HG03196 (cell line): Measurements from ENCODE around the gene TRPC4.
"Not testable (repeated sequence)": the region's sequence is repeated elsewhere in the genome, so short reads cannot be mapped to it uniquely, and the experiment has no call there.

Source experiments
- ATAC-seq: cut with Tn5 transposase; IDR thresholded peaks from one replicate; pipeline ENCODE4 v1.9.1; 2021; ENCODE audit not compliant: unreplicated experiment

The TRPC4 gene

DNA sequence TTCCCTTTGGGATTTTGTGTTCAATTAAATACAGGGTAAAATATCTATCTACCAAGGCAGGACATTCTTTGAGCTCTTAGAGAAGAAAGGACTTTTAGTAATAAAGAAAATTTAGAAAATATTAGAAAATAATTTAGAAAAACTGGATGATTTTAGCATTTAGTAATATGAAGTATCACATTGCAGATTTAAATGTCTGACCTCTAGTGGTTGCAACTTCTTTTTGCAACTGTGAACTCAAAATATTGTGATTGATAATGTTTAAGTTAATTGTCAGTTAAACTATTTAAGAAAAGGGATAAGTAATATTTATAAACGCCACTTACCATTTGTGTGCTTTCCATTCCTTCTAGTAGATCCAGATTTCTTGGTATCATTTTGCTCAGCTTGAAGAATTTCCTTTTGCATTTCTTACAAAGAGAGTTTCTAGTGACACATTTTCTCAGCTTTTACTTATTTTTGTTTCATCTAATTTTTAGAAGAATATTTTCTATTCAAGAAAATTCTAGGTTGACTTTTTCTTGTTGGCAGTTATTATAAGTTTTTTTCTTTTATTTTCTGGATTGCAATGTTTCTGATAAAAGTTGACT lies 260.7 kb downstream of the TRPC4 start:
- no peak for ATAC-seq

DNA sequence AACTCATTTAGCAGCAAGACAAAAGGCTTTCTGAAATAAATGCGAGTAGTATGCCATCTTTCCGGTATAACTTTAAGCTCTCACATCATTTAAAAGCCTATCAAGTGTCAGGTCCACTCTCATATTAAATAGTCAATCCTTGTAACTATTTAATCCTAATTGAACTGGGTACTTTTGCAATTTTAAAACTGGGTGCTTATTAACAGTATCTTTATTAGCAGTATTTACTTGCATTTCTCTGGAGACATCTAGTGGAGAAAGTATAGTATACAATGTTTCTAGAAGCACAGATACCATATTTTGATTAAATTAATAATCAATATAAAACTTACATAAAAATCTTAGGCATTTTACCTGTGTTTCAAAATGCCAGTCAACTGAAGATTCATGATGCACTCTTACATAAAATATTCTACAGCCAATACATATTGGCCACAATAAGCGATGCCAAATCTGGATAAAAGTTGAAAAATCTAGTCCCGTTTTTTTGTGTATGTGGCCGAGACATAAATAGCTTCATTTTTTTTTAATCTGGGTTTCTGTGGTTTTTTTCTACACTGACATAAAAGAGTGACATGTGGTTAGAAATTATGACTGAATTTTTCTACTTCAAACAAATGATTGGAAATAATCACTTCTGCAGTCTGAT lies 266.7 kb downstream of the TRPC4 start:
- ATAC-seq: no peak

DNA sequence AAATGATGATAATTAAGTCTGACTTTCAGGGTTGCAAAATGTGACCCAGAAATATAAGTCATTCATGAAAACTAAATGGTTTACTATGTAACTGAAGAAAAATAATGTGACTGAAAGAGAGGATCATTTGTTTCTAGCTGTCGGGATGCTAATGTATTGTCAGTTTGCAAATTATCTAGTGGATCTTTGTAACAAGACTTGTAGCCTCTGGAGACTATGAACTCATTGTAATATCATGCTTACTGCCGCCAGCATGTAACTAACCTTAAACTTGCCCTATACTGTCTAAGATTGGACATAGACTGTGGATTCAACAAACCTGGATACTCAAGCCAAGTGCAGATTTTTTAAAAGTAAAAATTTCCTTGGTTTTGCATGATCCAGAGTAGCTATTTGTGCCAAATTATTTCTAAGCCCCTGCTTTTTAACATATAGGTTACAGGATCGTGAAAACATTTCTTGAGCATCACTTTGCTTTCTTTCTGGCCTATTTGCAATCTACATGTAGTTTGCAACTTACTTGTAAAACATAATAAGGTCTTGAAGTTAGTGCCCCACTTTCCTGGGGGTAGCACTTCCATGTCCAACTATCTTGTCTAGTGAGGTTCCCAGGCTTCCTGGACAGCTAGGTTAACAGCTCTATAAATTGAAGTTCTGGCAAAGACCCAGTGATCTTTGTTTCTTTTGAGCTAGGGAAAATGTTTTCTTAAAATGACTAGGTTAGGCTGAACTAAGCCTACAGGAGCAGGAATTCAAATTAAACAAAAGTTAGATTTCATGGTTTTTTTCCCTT lies 267.7 kb downstream of the TRPC4 start:
- ATAC-seq: no peak

DNA sequence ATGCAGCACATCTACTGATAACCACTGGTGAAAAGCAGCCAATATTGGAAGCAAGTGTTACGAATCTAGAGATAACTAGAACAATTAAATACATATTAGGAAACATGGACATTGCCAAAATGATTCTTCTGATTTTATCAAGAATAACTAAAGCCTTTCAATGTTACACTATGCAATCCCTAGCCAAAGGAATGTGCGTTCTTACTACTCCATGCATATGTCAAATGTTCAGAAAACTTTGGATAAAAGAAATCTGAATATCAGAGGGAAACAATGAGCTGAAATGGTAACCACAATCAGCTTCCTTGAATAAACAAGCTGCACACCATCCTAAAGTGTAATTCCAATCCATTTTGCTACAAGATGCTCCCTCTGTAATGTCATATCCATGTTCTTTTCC lies 270.1 kb downstream of the TRPC4 start:
- no peak for ATAC-seq

DNA sequence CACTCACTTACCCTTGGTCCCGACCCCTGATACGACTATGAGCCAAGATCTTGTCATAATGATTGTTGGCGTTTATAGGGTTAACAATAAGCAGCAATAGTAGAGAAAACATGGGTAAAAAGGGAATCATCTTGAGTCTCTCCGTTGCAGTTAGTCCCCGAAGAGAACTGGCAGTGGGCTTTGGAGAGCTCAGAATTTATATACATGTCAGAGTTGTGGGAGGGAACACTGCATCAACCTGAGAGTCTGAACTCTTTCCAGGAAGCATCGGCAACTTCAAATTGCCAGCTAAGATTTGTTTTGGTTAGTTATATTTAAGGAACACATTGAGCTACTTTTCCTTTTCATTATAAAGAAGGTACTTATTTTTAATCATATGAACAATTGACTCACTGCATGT lies 271.0 kb downstream of the TRPC4 start, which contains the start of gene POSTN:
POSTN (minus strand) TSS at position 172 of the 400 bp plus-strand sequence; CDS start at position 130, 42 bp downstream.
- ATAC-seq: no peak

DNA sequence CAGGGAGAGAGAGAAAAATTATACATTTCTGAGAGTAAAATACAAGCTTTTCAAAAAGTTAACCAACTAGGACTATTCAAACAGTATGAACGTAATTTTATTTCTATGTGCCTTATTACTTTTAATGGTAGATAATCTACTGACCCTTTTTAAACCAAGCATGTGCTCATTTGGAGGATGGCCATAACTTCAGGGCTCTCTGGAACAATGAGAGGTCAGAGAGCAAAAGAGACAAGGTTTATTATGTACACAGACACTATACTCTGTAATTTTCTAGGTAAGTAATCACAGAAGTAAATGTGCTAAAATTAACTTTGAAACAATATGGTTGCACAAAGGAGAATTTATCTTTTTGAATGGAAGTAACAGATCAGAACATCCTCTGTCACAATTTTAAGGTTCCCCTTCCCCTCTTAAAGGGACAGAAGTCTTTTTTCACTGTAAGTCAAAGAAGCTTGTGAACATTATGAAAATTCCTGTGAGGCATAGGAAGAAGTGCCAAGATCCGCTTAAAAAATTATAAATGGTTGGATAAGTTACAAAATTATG lies 272.0 kb downstream of the TRPC4 start:
- no peak for ATAC-seq

DNA sequence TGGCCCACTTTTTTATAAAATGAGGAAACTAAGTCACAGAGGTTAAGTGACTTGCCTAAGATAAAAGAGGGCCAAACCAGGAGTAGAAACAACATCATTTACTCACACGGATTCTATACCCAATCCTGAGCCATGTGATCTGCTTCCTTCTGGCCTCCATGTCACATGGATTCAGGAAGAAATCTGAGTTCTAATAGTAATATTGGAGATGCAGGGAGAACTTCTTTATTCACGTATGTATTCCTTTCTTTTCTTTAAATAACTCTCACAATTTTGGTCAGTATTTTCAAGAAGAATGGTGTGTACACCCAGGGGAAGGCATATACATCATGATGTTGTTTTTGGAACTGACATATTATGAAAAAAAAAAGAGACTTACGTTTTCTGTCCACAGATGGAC lies 272.8 kb downstream of the TRPC4 start:
- ATAC-seq: no peak

DNA sequence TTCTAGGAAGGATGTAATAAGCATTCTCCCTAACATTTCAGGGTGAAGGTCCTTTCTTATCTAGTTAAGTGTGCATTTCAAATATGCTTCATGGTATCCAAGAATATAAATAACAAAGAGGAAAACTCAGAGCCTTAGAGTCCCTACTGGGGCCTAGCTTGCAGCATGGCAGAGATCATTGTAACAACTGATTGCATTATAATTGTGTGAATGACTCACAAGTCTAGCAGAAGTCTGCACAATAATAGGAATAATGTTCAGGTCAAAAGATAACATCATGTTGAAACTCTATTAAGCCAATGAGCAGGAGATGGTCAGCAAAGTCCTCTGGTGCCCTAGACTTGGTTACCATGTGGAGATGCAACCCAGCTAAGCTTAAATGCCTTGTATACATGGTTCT lies 274.4 kb downstream of the TRPC4 start:
- ATAC-seq: no peak

DNA sequence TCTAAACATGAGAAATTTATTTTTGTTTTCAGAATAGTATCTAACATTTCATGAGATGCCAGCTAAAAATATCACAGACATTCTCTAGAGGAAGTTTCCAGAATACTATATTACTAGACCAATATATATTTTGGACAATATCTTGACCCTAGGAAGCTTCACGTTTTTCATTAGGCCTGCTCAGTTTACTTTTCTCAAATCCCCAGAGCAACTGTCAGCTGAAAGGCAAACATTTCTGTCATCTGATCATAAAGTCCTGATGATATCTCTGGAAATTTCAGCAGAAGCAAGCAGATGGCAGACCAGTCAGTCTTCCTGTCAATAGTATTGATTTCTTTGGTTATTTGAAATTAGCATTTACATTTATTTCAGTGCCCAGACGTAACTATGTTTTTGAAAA lies 275.0 kb downstream of the TRPC4 start:
- ATAC-seq: no peak

DNA sequence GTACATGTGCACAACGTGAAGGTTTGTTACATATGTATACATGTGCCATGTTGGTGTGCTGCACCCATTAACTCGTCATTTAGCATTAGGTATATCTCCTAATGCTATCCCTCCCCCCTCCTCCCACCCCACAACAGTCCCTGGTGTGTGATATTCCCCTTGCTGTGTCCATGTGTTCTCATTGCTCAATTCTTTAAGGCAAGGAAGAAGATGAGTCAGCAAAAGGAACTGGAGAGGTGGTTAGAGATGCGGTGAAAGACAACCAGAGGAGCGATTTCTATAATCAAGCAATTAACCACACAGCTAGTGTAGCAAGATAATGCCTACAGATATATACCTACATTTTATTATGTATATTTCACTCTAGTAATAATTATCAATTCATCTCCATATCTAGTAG lies 280.2 kb downstream of the TRPC4 start:
- not testable (repeated sequence) for ATAC-seq

DNA sequence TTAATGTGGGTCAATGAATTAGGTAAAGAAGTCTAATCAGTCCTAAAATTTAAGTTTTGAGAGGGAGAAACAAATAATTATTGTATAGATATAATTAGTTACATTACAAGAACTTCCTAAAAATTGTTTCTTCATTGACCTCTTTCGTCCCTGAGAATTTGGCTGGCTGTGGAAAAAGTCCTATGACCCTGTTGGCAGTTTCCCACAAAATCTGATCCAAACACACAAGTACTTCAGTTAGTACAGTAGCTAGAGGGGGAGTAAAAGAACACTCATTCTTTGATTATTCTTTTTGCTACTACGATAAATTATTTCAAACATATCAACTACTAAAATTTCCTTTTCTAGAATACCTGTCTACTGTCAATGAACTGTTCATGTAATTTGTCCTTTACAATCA lies 282.3 kb downstream of the TRPC4 start:
- no peak for ATAC-seq
